Panc1 (cell line): ENCODE measurements around the gene DCP2.

ENCODE experiments used
- CTCF ChIP-seq: fragments of 450-650 bp; IDR thresholded peaks from 2 replicates; pipeline ENCODE4 v1.5.1; 2017; ENCODE audit warnings: mild to moderate bottlenecking
- POLR2AphosphoS5 ChIP-seq: IDR thresholded peaks from 2 replicates; pipeline ENCODE4 v1.6.1; 2012; ENCODE audit warnings: mild to moderate bottlenecking, low read depth, low read length, moderate library complexity
- SIN3A ChIP-seq: IDR thresholded peaks from 2 replicates; pipeline ENCODE4 v1.6.1; 2012; ENCODE audit warnings: low read depth, mild to moderate bottlenecking, low read length, moderate library complexity, borderline replicate concordance; ENCODE audit not compliant: insufficient read depth
- TF ChIP-seq, protein P1 (sequence below), 2 experiments: IDR thresholded peaks; 2 replicates each; pipeline ENCODE4 v1.6.1; 2011 to 2012; ENCODE audit warnings: low read depth in 2 of 2, control low read depth in 1 of 2, low read length in 1 of 2, mild to moderate bottlenecking in 1 of 2, moderate library complexity in 1 of 2; ENCODE audit not compliant: insufficient read depth in 1 of 2

DNA sequence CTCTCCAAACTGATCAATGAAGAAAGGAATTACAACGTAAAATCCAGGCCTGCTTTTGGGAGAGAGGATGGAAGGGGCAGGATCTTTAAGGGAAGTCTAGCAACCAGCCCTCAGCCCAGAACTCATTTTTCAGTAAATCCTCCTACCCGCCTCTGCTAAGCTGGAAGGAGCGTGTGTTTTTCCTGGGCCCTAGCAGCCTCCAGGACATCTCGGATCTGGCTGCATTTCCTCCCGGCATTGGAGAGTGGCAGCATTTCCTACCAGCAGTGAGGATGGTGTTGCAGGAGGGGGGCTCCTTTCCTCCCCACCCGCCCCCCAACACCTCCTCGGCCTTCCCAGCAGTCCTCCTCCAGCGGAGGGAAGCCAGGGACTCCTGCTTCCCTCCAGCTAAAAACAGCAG, 54.5 kb downstream of the DCP2 start:
- TF ChIP-seq CTCF, result no peak
- TF ChIP-seq POLR2AphosphoS5, result no peak
- TF ChIP-seq SIN3A, result no peak
- TF ChIP-seq, protein P1, sequence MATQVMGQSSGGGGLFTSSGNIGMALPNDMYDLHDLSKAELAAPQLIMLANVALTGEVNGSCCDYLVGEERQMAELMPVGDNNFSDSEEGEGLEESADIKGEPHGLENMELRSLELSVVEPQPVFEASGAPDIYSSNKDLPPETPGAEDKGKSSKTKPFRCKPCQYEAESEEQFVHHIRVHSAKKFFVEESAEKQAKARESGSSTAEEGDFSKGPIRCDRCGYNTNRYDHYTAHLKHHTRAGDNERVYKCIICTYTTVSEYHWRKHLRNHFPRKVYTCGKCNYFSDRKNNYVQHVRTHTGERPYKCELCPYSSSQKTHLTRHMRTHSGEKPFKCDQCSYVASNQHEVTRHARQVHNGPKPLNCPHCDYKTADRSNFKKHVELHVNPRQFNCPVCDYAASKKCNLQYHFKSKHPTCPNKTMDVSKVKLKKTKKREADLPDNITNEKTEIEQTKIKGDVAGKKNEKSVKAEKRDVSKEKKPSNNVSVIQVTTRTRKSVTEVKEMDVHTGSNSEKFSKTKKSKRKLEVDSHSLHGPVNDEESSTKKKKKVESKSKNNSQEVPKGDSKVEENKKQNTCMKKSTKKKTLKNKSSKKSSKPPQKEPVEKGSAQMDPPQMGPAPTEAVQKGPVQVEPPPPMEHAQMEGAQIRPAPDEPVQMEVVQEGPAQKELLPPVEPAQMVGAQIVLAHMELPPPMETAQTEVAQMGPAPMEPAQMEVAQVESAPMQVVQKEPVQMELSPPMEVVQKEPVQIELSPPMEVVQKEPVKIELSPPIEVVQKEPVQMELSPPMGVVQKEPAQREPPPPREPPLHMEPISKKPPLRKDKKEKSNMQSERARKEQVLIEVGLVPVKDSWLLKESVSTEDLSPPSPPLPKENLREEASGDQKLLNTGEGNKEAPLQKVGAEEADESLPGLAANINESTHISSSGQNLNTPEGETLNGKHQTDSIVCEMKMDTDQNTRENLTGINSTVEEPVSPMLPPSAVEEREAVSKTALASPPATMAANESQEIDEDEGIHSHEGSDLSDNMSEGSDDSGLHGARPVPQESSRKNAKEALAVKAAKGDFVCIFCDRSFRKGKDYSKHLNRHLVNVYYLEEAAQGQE (IDR thresholded peaks at IDR 0.05; ENCODE audit: insufficient read depth in 1 of 2, low read depth in 2 of 2, low read length in 1 of 2), result no peak
